GM23338 (cell line): ENCODE results near the gene AVPR1B. TPM values are rescaled to one million over a fixed set of nuclear protein-coding genes. Genes with fewer than 3 reads are reported as not detected.

ENCODE experiments used
- ATAC-seq: fragments of 200-7000 bp; cut with Tn5 transposase; 3 replicates; pipeline ENCODE4 v1.9.1; 2020
- DNase-seq: peaks from one replicate; pipeline ENCODE4 v3.0.0-alpha.2; 2015; ENCODE audit warnings: low spot score
- H2AFZ ChIP-seq: fragments of 200-600 bp; sonication (generic); 2 replicates; pipeline ENCODE4 v1.8.0; 2016; ENCODE audit warnings: antibody characterized with exemption, mild to moderate bottlenecking, moderate library complexity
- H3F3A ChIP-seq: fragments of 200-600 bp; sonication (generic); replicated peaks from 2 replicates; pipeline ENCODE4 v1.8.0; 2017; ENCODE audit warnings: antibody characterized with exemption, mixed run types, low read depth
- H3K27ac ChIP-seq: fragments of 200-600 bp; sonication (generic); 2 replicates; pipeline ENCODE4 v1.6.1; 2016; ENCODE audit warnings: low read depth
- H3K27me3 ChIP-seq: fragments of 200-600 bp; sonication (generic); 2 replicates; pipeline ENCODE4 v1.8.0; 2016; ENCODE audit warnings: mild to moderate bottlenecking, mixed run types, moderate library complexity; ENCODE audit not compliant: insufficient read depth
- H3K36me3 ChIP-seq: fragments of 200-600 bp; sonication (generic); 2 replicates; pipeline ENCODE4 v1.8.0; 2016; ENCODE audit warnings: mild to moderate bottlenecking; ENCODE audit not compliant: insufficient read depth
- H3K4me1 ChIP-seq: fragments of 200-600 bp; sonication (generic); 2 replicates; pipeline ENCODE4 v1.8.0; 2016; ENCODE audit warnings: mild to moderate bottlenecking, moderate library complexity; ENCODE audit not compliant: insufficient read depth
- H3K4me2 ChIP-seq: fragments of 200-600 bp; sonication (generic); 2 replicates; pipeline ENCODE4 v1.7.1; 2017; ENCODE audit warnings: mixed run types
- H3K4me3 ChIP-seq: fragments of 200-600 bp; sonication (generic); 2 replicates; pipeline ENCODE4 v1.6.1; 2016; ENCODE audit warnings: mixed run types
- H3K79me2 ChIP-seq: fragments of 200-600 bp; sonication (generic); replicated peaks from 2 replicates; pipeline ENCODE4 v1.8.0; 2017; ENCODE audit warnings: mild to moderate bottlenecking; ENCODE audit not compliant: insufficient read depth
- H3K9me2 ChIP-seq: fragments of 200-600 bp; sonication (generic); 2 replicates; pipeline ENCODE4 v1.8.0; 2017; ENCODE audit not compliant: insufficient read depth
- H4K20me1 ChIP-seq: fragments of 200-600 bp; sonication (generic); replicated peaks from 2 replicates; pipeline ENCODE4 v1.8.0; 2017; ENCODE audit warnings: mild to moderate bottlenecking; ENCODE audit not compliant: insufficient read depth
- H3K27ac Mint-ChIP-seq: 2 replicates; pipeline ENCODE4 v1.8.0; 2020; ENCODE audit warnings: inconsistent platforms, mild to moderate bottlenecking, moderate library complexity, mixed read lengths
- H3K27me3 Mint-ChIP-seq: 3 replicates; pipeline ENCODE4 v1.8.0; 2022; ENCODE audit warnings: low read depth, mild to moderate bottlenecking, moderate library complexity, mixed read lengths, inconsistent platforms; ENCODE audit not compliant: insufficient read depth, poor library complexity
- H3K36me3 Mint-ChIP-seq: 3 replicates; pipeline ENCODE4 v1.8.0; 2021; ENCODE audit warnings: low read depth, mild to moderate bottlenecking, inconsistent platforms, moderate library complexity, mixed read lengths
- H3K4me1 Mint-ChIP-seq: 3 replicates; pipeline ENCODE4 v1.8.0; 2020; ENCODE audit warnings: mild to moderate bottlenecking, inconsistent platforms, mixed read lengths
- H3K4me3 Mint-ChIP-seq: 3 replicates; pipeline ENCODE4 v1.8.0; 2021; ENCODE audit warnings: moderate library complexity, mild to moderate bottlenecking, inconsistent platforms, mixed read lengths
- H3K9me3 Mint-ChIP-seq: 3 replicates; pipeline ENCODE4 v1.8.0; 2020; ENCODE audit warnings: moderate library complexity, mild to moderate bottlenecking, inconsistent platforms, mixed read lengths
- CREB1 ChIP-seq: fragments of 250-450 bp; sonication (Bioruptor Pico); IDR thresholded peaks from 2 replicates; pipeline ENCODE4 v1.5.0; 2020; ENCODE audit warnings: low read depth, mild to moderate bottlenecking, moderate library complexity
- CTCF ChIP-seq, 2 experiments: fragments of 200-600 bp in 1 of 2; sonication (generic) in 1 of 2; conservative IDR thresholded peaks; 2 replicates each; pipeline versions ENCODE4 v1.5.1 to v1.6.1; 2016 to 2017; ENCODE audit warnings: antibody characterized with exemption in 2 of 2, low read depth in 2 of 2, mild to moderate bottlenecking in 2 of 2, moderate library complexity in 1 of 2
- ETS1 ChIP-seq: IDR thresholded peaks from 2 replicates; pipeline ENCODE4 v1.6.1; 2016; ENCODE audit warnings: antibody characterized with exemption
- EZH2 ChIP-seq: fragments of 200-600 bp; sonication (generic); IDR thresholded peaks from one replicate; pipeline ENCODE4 v1.8.0; 2017; ENCODE audit warnings: antibody characterized with exemption, mild to moderate bottlenecking, low read depth; ENCODE audit not compliant: unreplicated experiment
- EZH2phosphoT487 ChIP-seq: fragments of 200-600 bp; sonication (generic); IDR thresholded peaks from one replicate; pipeline ENCODE4 v1.8.1; 2018; ENCODE audit warnings: antibody characterized with exemption; ENCODE audit not compliant: unreplicated experiment
- POLR2AphosphoS5 ChIP-seq: IDR thresholded peaks from 2 replicates; pipeline ENCODE4 v1.6.1; 2016; ENCODE audit warnings: antibody characterized with exemption, low read depth
- REST ChIP-seq: IDR thresholded peaks from one replicate; pipeline ENCODE4 v1.6.1; 2018; ENCODE audit warnings: antibody characterized with exemption; ENCODE audit not compliant: unreplicated experiment
- ZNF331 ChIP-seq: fragments of 250-450 bp; sonication (Bioruptor Pico); IDR thresholded peaks from 2 replicates; pipeline ENCODE4 v1.5.0; 2020; ENCODE audit warnings: low read depth, mild to moderate bottlenecking, moderate library complexity
- polyA plus RNA-seq: library from polyadenylated mRNA; unstranded; fragments of >200 nt; fragmentation: Nextera tagmentation; extraction: Ambion mirVana; gene quantifications from 2 replicates; pipeline ENCODE4 v1.2.1, GENCODE V29; 2016
- total RNA-seq: library from RNA; depleted of rRNA; stranded (reverse); fragments of >200 nt; shearing (Covaris generic); gene quantifications from 2 replicates; pipeline ENCODE4 v1.2.3, GENCODE V29; 2014

The AVPR1B gene
- total and polyA plus RNA-seq, 2 experiments from 2014 or later = 0.24 to 0.52 TPM

GRCh38 chr1:206101351-206102045 is 15.7 kb downstream of the AVPR1B start:
- Mint-ChIP-seq H3K27ac (no peak overlapping the region), H3K9me3 (no peaks in the 10 kb centered on the region), H3K36me3 (no peaks in the 10 kb centered on the region), H3K4me3 (no peak overlapping the region), H3K27me3 (no peaks in the 10 kb centered on the region), H3K4me1 (no peaks in the 10 kb centered on the region)
- Histone ChIP-seq H3K27ac (no peak overlapping the region), H3K4me1 (no peaks in the 10 kb centered on the region), H3K4me3 (no peak overlapping the region), H3K9me2 (no peaks in the 10 kb centered on the region), H2AFZ (no peak overlapping the region), H3K79me2 (no peaks in the 10 kb centered on the region), H3F3A (no peaks in the 10 kb centered on the region), H4K20me1 (no peaks in the 10 kb centered on the region), H3K4me2 (no peak overlapping the region), H3K27me3 (no peaks in the 10 kb centered on the region), H3K36me3 (no peaks in the 10 kb centered on the region)
- TF ChIP-seq REST (no peak), ETS1 (no peak), ZNF331 (CRISPR knock-in tag) (no peak), EZH2 (no peak), POLR2AphosphoS5 (no peak), CREB1 (CRISPR knock-in tag) (no peak), CTCF (conservative IDR thresholded peaks at IDR 0.05; ENCODE audit: low read depth in 2 of 2) (0 out of 4 replicates have a peak, but pooled peaks of 1 of the 2 experiments have one; percentile 24)
- DNase-seq (no peak), ATAC-seq (peak; percentile 42)

GRCh38 chr1:206100226-206100815 is 16.9 kb downstream of the AVPR1B start:
- H3K9me2 ChIP-seq = no peaks in the 10 kb centered on the region
- H3K27ac Mint-ChIP-seq = no peak overlapping the region
- H3K4me3 Mint-ChIP-seq = no peak overlapping the region
- no peaks in the 10 kb centered on the region for H3F3A ChIP-seq
- H3K4me1 Mint-ChIP-seq = no peaks in the 10 kb centered on the region
- no peaks in the 10 kb centered on the region for H4K20me1 ChIP-seq
- H3K4me1 ChIP-seq = no peaks in the 10 kb centered on the region
- no peaks in the 10 kb centered on the region for H3K79me2 ChIP-seq
- H3K27me3 ChIP-seq = no peaks in the 10 kb centered on the region
- no peak overlapping the region for H3K4me2 ChIP-seq
- DNase-seq (no peak), ATAC-seq (no peak)
- H3K9me3 Mint-ChIP-seq = no peaks in the 10 kb centered on the region
- H3K27ac ChIP-seq = no peak overlapping the region
- no peak overlapping the region for H2AFZ ChIP-seq
- H3K4me3 ChIP-seq = no peak overlapping the region
- no peaks in the 10 kb centered on the region for H3K36me3 ChIP-seq
- no peaks in the 10 kb centered on the region for H3K36me3 Mint-ChIP-seq
- no peaks in the 10 kb centered on the region for H3K27me3 Mint-ChIP-seq
- TF ChIP-seq POLR2AphosphoS5 (no peak), EZH2phosphoT487 (no peak)
